Right renal pelvis (tissue), 4 donors: Measurements from ENCODE around the gene PLA2G12B. TPM values are rescaled to one million over a fixed set of nuclear protein-coding genes. Genes with fewer than 3 reads are reported as not detected.

Experiments
- DNase-seq, 4 donors: peaks; one replicate each; pipeline ENCODE4 v3.0.0-alpha.2; 2013; ENCODE audit warnings: low read depth in 4 of 4, low spot score in 3 of 4, missing footprints in 1 of 4
- polyA plus RNA-seq, 4 donors: library from polyadenylated mRNA; unstranded; fragments of 120-200 nt; gene quantifications; one replicate each; pipeline ENCODE4 v1.2.1, GENCODE V29; 2013; ENCODE audit not compliant: insufficient read length in 4 of 4

PLA2G12B gene
- polyA plus RNA-seq, 4 donors = 6.7 to 8.2 (median 7.2) TPM

DNA sequence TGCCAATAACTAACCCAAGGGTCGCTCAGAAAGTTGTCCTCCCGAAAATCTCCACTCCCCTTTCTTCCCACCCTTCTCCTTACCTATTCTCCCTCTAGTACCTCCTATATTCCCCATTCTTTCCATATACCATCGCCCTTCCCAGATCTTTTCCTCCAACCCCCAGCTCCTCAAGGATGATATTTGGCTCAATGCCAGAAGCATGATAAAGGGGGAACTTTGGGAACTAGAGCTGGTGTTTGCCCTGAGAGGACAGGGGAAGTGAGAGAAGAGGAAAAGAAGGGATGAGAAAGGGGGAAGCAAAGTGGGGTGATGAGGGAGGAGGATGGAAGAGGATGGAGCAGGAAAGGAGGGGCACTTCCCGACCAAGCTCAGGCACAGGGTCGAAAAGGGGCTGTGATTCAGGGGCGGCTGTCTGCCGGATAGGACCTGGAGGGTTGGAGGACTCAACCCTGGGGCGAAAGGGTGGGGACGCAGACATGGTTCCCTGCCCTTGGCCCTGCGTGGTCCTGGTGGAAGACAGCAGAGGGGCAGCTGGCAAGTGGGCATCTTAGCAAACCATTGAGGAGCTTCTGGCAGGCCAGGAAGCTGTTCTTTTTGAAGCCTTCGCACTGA, 59.3 kb downstream of the PLA2G12B start:
- no peak for DNase-seq

- no peak for DNase-seq
These were observed 61.3 kb downstream of the PLA2G12B start, which contains the start of gene OIT3 for GRCh38 chr10:72893136-72893798. Gene OIT3, plus strand, starts transcription at chr10:72893739. Its CDS starts 60 bp downstream, at chr10:72893799.

- DNase-seq = no peak
These were observed 64.5 kb downstream of the PLA2G12B start for GRCh38 chr10:72890086-72890485.

DNA sequence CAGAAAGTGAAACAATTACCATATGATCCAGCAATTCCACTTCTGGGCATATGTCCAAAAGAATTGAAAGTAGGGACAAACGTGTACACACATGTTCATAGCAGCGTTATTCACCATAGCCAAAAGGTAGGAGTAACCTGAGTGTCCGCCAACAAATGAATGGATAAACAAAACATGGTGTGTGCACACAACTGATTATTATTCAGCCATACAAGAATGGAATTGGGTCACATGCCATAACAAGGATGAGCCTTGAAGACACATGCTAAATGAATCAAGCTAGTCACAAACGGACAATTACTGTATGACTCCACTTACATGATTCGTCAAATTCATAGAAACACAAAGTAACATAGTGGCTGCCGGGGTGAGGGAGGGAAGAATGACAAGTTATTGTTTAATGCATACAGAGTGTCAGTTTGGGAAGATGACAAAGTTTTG, 65.2 kb downstream of the PLA2G12B start:
- no peak for DNase-seq

DNA sequence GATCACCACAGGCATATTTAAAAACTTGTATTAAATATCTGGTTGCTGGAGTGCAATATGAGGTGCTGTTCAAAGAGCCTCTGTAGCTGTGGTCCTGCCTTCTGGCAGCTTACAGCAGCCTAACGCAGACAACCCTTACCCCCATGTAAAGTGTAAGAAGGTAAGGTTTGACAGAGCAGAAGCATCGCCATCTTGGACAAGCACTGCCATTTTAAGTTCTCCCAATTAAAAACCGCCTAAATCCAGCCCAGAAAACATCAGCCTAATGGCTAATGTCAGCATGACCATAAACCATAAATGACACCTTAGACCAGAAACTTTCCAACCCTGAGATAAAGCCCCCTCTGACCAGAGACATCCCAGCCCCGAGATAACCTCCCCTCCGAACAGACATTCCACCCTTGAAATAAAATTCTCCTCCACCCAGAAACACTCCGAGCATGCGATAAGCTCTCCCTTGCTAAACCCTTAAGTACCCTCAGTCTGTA, 66.4 kb downstream of the PLA2G12B start:
- DNase-seq = no peak

DNA sequence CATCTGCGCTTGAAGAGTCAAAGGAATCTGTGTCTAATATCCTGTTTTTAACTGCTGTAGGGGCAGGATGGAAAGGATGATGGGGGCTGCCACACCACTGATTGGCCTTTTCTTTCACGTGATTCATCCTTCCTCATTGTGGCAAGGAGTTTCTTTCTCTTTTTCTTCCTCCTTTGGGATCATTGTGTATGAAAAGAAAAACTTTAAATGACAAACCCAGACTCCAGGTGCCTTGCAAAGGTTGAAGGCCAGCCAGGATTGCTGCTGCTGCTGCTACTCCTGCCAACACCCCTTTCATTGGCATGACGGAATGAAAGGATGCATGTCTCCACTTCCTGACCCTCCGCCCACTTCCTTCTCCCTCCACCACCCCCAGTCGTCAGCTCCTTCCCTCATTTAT, 67.6 kb downstream of the PLA2G12B start:
- no peak for DNase-seq

DNA sequence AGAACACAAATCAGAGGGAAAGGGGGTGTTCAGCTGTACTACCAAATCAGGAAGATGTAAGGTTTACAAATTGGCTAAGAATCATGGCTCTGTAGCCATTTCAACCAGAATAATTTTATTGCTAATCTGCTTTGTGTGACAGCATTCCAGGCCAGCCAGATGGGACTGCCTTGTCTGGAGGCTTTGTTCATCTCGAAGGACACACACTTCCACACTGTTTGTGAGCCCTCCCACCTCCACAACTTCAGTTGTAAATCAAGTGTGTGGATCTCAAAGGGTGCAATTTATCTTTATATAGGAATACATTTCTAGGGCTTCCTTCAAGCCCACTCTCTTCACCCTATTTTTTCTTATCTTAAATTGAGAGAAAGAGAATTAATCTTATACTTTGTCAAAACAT, 68.0 kb downstream of the PLA2G12B start:
- DNase-seq = no peak

- no peak for DNase-seq
These were observed 68.7 kb downstream of the PLA2G12B start for GRCh38 chr10:72885953-72886352.

Other genes starting within 250 kb of the PLA2G12B start
- 1 to 10 TPM; 2.8 to 3.8 (median 3.3) TPM for gene OIT3, start 61.1 kb downstream of the PLA2G12B start, polyA plus RNA-seq
- gene P4HA1, start 142.1 kb upstream of the PLA2G12B start, polyA plus RNA-seq = 100 to 1,000 TPM in 1 of 4 donors, 10 to 100 TPM in 3; 82.7 to 110 (median 95.1) TPM
- 1 to 10 TPM; 4.8 to 7.0 (median 5.5) TPM for gene NUDT13, start 155.6 kb upstream of the PLA2G12B start, polyA plus RNA-seq
- 10 to 100 TPM; 37.3 to 46.9 (median 43.9) TPM for gene ECD, start 213.2 kb upstream of the PLA2G12B start, polyA plus RNA-seq
- gene FAM149B1, start 213.3 kb upstream of the PLA2G12B start, polyA plus RNA-seq = 10 to 100 TPM; 36.9 to 45.6 (median 41.5) TPM